Keratinocyte (primary cell): ENCODE measurements around the gene BAHD1.

Experiments used
- EZH2 ChIP-seq: IDR thresholded peaks from one replicate; pipeline ENCODE4 v1.6.1; 2012; ENCODE audit warnings: inconsistent platforms, mild to moderate bottlenecking, low read length, moderate library complexity
- TF ChIP-seq, protein P1 (sequence below), 3 experiments: IDR thresholded peaks in 1 of 3; conservative IDR thresholded peaks in 1 of 3; optimal IDR thresholded peaks in 1 of 3; 2 replicates in 2 of 3; 3 replicates in 1 of 3; pipeline versions ENCODE3 to v1.5.1; 2011; ENCODE audit warnings: low read length in 3 of 3, mild to moderate bottlenecking in 3 of 3, moderate library complexity in 2 of 3, control low read depth in 1 of 3, inconsistent platforms in 1 of 3; ENCODE audit not compliant: insufficient read depth in 2 of 3; ENCODE audit errors: extremely low read depth in 1 of 3

DNA sequence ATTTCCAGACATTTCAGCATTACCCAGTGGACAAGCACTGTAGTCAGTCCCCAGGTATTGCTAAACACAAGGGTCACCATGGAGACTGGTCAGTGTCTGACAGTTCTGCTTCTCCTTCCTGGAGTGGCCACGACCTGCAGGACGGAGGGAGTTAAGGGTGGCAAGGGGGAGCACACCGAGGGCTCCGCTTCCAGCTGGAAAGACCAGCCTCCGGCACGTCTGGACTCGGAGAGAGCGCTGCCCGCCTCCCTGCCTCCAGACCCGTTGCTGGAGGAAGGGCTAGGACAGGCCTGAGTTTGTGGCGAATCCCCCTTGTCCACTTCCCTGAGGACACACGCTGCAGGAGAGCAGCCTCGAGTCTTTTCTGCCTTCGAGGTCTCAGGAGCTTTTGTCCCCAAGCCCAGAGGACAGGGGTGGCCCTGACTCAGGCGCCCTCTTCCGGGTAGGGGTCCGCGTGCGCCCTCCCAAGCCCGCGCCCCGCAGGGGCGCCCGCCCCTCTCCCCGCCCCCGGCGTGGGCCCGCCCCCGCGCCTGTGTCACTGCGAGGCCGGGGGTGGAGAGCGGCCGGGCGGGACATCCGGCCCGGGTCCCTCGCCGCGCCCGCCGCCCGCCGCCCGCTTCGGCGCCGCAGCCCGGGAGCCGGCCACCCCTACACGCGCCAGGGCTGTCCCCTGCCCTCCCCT, 29.8 kb downstream of the BAHD1 start, which contains the start of gene CHST14:
- TF ChIP-seq, protein P1, sequence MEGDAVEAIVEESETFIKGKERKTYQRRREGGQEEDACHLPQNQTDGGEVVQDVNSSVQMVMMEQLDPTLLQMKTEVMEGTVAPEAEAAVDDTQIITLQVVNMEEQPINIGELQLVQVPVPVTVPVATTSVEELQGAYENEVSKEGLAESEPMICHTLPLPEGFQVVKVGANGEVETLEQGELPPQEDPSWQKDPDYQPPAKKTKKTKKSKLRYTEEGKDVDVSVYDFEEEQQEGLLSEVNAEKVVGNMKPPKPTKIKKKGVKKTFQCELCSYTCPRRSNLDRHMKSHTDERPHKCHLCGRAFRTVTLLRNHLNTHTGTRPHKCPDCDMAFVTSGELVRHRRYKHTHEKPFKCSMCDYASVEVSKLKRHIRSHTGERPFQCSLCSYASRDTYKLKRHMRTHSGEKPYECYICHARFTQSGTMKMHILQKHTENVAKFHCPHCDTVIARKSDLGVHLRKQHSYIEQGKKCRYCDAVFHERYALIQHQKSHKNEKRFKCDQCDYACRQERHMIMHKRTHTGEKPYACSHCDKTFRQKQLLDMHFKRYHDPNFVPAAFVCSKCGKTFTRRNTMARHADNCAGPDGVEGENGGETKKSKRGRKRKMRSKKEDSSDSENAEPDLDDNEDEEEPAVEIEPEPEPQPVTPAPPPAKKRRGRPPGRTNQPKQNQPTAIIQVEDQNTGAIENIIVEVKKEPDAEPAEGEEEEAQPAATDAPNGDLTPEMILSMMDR (optimal IDR thresholded peaks at IDR 0.05 in 1 of 3, IDR thresholded peaks at IDR 0.05 in 1 of 3, conservative IDR thresholded peaks at IDR 0.05 in 1 of 3; ENCODE audit: extremely low read depth in 1 of 3, insufficient read depth in 2 of 3, low read length in 3 of 3) = no peak
- no peak for TF ChIP-seq EZH2
